HepG2 (cell line): Measurements from ENCODE around the gene NAT9. TPM values are rescaled to one million over a fixed set of nuclear protein-coding genes. Genes with fewer than 3 reads are reported as not detected.

ENCODE experiments used
- ATAC-seq: fragments of 200-7000 bp; cut with Tn5 transposase; 3 replicates; pipeline ENCODE4 v1.9.1; 2020; ENCODE audit warnings: mild to moderate bottlenecking, moderate library complexity
- BruUV-seq: library from RNA; stranded (reverse); fragments of 400-500 nt; replicated peaks from 2 replicates; lab custom pipeline; 2021; lab: Mats Ljungman, UMichigan
- CTCF ChIA-PET: fragments of 300-600 bp; formaldehyde crosslinking; extraction: SDS; loops from one replicate; lab custom pipeline; 2021; ENCODE audit warnings: low total read pairs, inconsistent platforms, low intra/inter-chr PET ratio; lab: Yijun Ruan, JAX
- POLR2A ChIA-PET: fragments of 350-600 bp; sonication (Branson Sonifier 250); formaldehyde crosslinking; loops from one replicate; lab custom pipeline; 2020; ENCODE audit warnings: antibody characterized with exemption, inconsistent platforms; lab: Yijun Ruan, JAX
- DNase-seq: peaks from one replicate; pipeline ENCODE4 v3.0.0-alpha.2; 2015; ENCODE audit warnings: low spot score
- FAIRE-seq: peaks from 3 replicates; lab custom pipeline; 2011; peaks lifted over from hg19 to GRCh38; lab: Jason Lieb, UNC
- H2AFZ ChIP-seq: one replicate; pipeline ENCODE4 v1.6.1; 2011; ENCODE audit warnings: low read length, inconsistent platforms
- H3K27ac ChIP-seq: fragments of 300-600 bp; 3 replicates; pipeline ENCODE4 v1.8.0; 2011; ENCODE audit warnings: mixed run types, mild to moderate bottlenecking, mixed read lengths, low read length, inconsistent platforms; ENCODE audit not compliant: insufficient read depth; ENCODE audit errors: extremely low read length
- H3K27me3 ChIP-seq, 2 experiments: fragments of 200-600 bp in 1 of 2; 2 replicates in 1 of 2; 3 replicates in 1 of 2; pipeline versions ENCODE4 v1.6.0 to v1.8.0; 2011; ENCODE audit warnings: low read length in 2 of 2, mild to moderate bottlenecking in 2 of 2, moderate library complexity in 2 of 2, inconsistent platforms in 1 of 2; ENCODE audit not compliant: insufficient read depth in 2 of 2, control insufficient read depth in 1 of 2
- H3K36me3 ChIP-seq, 2 experiments: fragments of 200-600 bp in 1 of 2; replicated peaks in 1 of 2; 2 replicates in 1 of 2; 3 replicates in 1 of 2; pipeline versions ENCODE4 v1.5.1 to v1.8.0; 2011; ENCODE audit warnings: low read length in 2 of 2, inconsistent platforms in 1 of 2; ENCODE audit not compliant: insufficient read depth in 2 of 2, control insufficient read depth in 1 of 2
- H3K4me1 ChIP-seq: 2 replicates; pipeline ENCODE4 v1.5.1; 2012; ENCODE audit warnings: low read length, inconsistent platforms; ENCODE audit not compliant: insufficient read depth
- H3K4me2 ChIP-seq: 2 replicates; pipeline ENCODE4 v1.6.0; 2011; ENCODE audit warnings: low read depth, low read length, inconsistent platforms
- H3K4me3 ChIP-seq, 3 experiments: fragments of 200-600 bp in 1 of 3; sonication (generic), shearing (Covaris generic) in 1 of 3; replicated peaks in 1 of 3; 2 replicates each; pipeline ENCODE4 v1.5.1; 2011 to 2016; ENCODE audit warnings: low read length in 3 of 3, inconsistent platforms in 2 of 3, low read depth in 2 of 3, mild to moderate bottlenecking in 2 of 3, control low read depth in 1 of 3, mixed read lengths in 1 of 3; ENCODE audit not compliant: insufficient read depth in 1 of 3
- H3K79me2 ChIP-seq: one replicate; pipeline ENCODE4 v1.6.1; 2011; ENCODE audit warnings: low read length, inconsistent platforms; ENCODE audit not compliant: insufficient read depth
- H3K9ac ChIP-seq: 2 replicates; pipeline ENCODE4 v1.6.0; 2011; ENCODE audit warnings: mild to moderate bottlenecking, low read depth, low read length, inconsistent platforms; ENCODE audit not compliant: insufficient read depth
- H3K9me3 ChIP-seq: 2 replicates; pipeline ENCODE4 v1.5.1; 2012; ENCODE audit warnings: mild to moderate bottlenecking, low read length
- H4K20me1 ChIP-seq: 2 replicates; pipeline ENCODE4 v1.6.0; 2011; ENCODE audit warnings: inconsistent platforms, mild to moderate bottlenecking, low read length, moderate library complexity; ENCODE audit not compliant: insufficient read depth
- ADNP ChIP-seq: sonication (generic); formaldehyde crosslinking; IDR thresholded peaks from 2 replicates; pipeline ENCODE4 v1.4.0; 2020; ENCODE audit warnings: missing genetic modification reagents
- CREB3 ChIP-seq: sonication (generic); formaldehyde crosslinking; IDR thresholded peaks from 2 replicates; pipeline ENCODE4 v1.5.0; 2020; ENCODE audit warnings: missing genetic modification reagents
- HCFC1 ChIP-seq: fragments of 150-350 bp; IDR thresholded peaks from 2 replicates; pipeline ENCODE4 v1.6.1; 2014; ENCODE audit warnings: low read depth, low read length
- HDAC6 ChIP-seq: fragments of 200-600 bp; sonication (generic); IDR thresholded peaks from 2 replicates; pipeline ENCODE4 v1.7.0; 2017; ENCODE audit warnings: mild to moderate bottlenecking, antibody characterized with exemption, low read length, low read depth
- HINFP ChIP-seq: sonication (generic); formaldehyde crosslinking; IDR thresholded peaks from 2 replicates; pipeline ENCODE4 v1.4.0; 2020; ENCODE audit warnings: low read depth, mild to moderate bottlenecking, missing genetic modification reagents
- IKZF4 ChIP-seq: sonication (generic); formaldehyde crosslinking; IDR thresholded peaks from 2 replicates; pipeline ENCODE4 v1.5.1; 2020; ENCODE audit warnings: borderline replicate concordance, mild to moderate bottlenecking, low read depth, missing genetic modification reagents; ENCODE audit errors: not compliant biosample characterization
- MTF1 ChIP-seq: sonication (generic); formaldehyde crosslinking; IDR thresholded peaks from 2 replicates; pipeline ENCODE4 v1.5.0; 2020; ENCODE audit warnings: missing genetic modification reagents
- MXI1 ChIP-seq: IDR thresholded peaks from 3 replicates; pipeline ENCODE4 v1.6.1; 2012; ENCODE audit warnings: low read depth, low read length, inconsistent platforms, borderline replicate concordance
- PPARG ChIP-seq: conservative IDR thresholded peaks from 2 replicates; pipeline ENCODE4 v1.6.1; 2016; ENCODE audit warnings: missing biosample characterization, missing genetic modification reagents
- SP5 ChIP-seq: IDR thresholded peaks from 2 replicates; pipeline ENCODE4 v1.6.1; 2016; ENCODE audit warnings: low read depth, borderline replicate concordance
- STAT6 ChIP-seq: sonication (generic); formaldehyde crosslinking; IDR thresholded peaks from 2 replicates; pipeline ENCODE4 v1.4.0; 2020; ENCODE audit warnings: missing genetic modification reagents, mild to moderate bottlenecking, borderline replicate concordance
- ZFX ChIP-seq: sonication (generic); formaldehyde crosslinking; IDR thresholded peaks from 2 replicates; pipeline ENCODE4 v1.4.0; 2020; ENCODE audit warnings: mild to moderate bottlenecking, low read depth, missing genetic modification reagents, moderate library complexity
- ZNF260 ChIP-seq: sonication (generic); formaldehyde crosslinking; IDR thresholded peaks from 2 replicates; pipeline ENCODE4 v1.4.0; 2020; ENCODE audit warnings: missing genetic modification reagents, low read depth, mild to moderate bottlenecking, borderline replicate concordance
- ZNF382 ChIP-seq: sonication (generic); formaldehyde crosslinking; IDR thresholded peaks from 2 replicates; pipeline ENCODE4 v1.5.0; 2020; ENCODE audit warnings: missing genetic modification reagents, mild to moderate bottlenecking, borderline replicate concordance
- ZNF775 ChIP-seq: sonication (generic); formaldehyde crosslinking; IDR thresholded peaks from 2 replicates; pipeline ENCODE4 v1.4.0; 2020; ENCODE audit warnings: missing genetic modification reagents, mild to moderate bottlenecking, moderate library complexity, borderline replicate concordance
- ZSCAN29 ChIP-seq: sonication (generic); formaldehyde crosslinking; conservative IDR thresholded peaks from 2 replicates; pipeline ENCODE4 v1.4.0; 2020; ENCODE audit warnings: mild to moderate bottlenecking, missing genetic modification reagents
- WGBS: methylation state at CpG from one replicate; pipeline ENCODE4 v1.1.6; 2017; ENCODE audit warnings: low lambda C conversion rate; 5-methylcytosine and 5-hydroxymethylcytosine counted together
- in situ Hi-C: cut with HindIII; loops from 2 replicates; pipeline ENCODE4 v1.10.0; 2017; ENCODE audit warnings: low pct_unique_long_range_greater_than_20kb; ENCODE audit not compliant: extremely low pct_ligation_motif_present
- intact Hi-C: fragments of 100-400 bp; cut with micrococcal nuclease; formaldehyde crosslinking; loops from one replicate; pipeline ENCODE4 v1.10.0; 2022; ENCODE audit not compliant: unreplicated experiment
- polyA plus RNA-seq, 8 experiments: library from polyadenylated mRNA; depleted of rRNA in 3 of 8; stranded (reverse) in 7 of 8; unstranded in 1 of 8; fragments of >200 nt; fragmentation: Illumina TruSeq in 4 of 8; extraction: Trizol in 4 of 8; gene quantifications; 2 replicates each; pipeline versions ENCODE4 v1.2.1 to v1.2.3, GENCODE V29; 2011 to 2016; ENCODE audit warnings: low read depth in 4 of 8, missing spikeins in 1 of 8, mixed read lengths in 1 of 8; ENCODE audit not compliant: insufficient read depth in 1 of 8
- total RNA-seq, 5 experiments: library from RNA; depleted of rRNA; stranded (reverse); fragments of >200 nt; fragmentation: Illumina TruSeq; extraction: Trizol; gene quantifications; 2 replicates each; pipeline ENCODE4 v1.2.3, GENCODE V29; 2016; ENCODE audit warnings: low read depth in 1 of 5
- TF ChIP-seq, protein P1 (sequence below): IDR thresholded peaks from 2 replicates; pipeline ENCODE4 v1.6.1; 2016; ENCODE audit warnings: control low read depth

Gene NAT9
- total and polyA plus RNA-seq, 2 of the 13 experiments (the other 11 are each of a cell fraction or from before 2014, with no cell fraction given) = 39.7 to 44.2 TPM

DNA sequence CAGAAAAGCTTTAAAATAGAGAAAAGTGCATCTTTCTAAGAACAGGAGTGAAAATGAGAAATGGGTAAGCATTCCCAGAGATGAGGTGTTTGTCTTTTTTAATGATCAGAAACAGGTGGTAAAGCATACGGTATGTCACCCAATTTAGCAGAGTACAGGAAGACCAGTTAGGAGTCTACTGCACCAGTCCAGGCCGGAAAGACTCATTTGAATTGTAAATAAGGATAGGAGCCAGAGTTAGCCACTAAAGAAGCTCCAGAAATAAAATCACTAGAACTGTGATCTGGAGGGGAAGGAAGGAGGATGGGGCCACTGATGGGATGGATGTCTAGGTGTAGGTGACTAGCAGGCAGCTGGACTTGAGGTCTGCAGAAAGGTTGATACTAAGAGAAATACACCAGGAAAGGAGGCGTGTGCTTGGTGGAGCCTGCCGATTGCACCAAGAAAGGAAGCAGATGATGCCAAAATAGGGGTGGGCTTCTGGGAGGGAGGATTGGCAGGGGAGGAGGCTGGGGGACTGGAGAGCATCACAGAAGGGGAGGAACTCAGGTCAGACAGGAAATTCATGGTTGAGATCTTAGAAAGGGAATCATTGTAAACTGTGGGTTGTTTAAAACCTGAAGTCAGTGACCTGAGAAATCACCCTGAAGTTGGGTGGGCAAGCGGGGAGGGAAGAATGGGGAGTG is 8.1 kb upstream of the NAT9 start (continued):
- no peak for TF ChIP-seq CREB3
- no peak for TF ChIP-seq STAT6 (CRISPR knock-in tag)
- no peak for TF ChIP-seq ADNP
- no peak for TF ChIP-seq MTF1 (CRISPR knock-in tag)
- no peak for TF ChIP-seq HDAC6
- no peak for TF ChIP-seq IKZF4 (CRISPR knock-in tag)
- TF ChIP-seq ZNF775 = no peak
- TF ChIP-seq ZNF382 = no peak

- Histone ChIP-seq H3K27me3 (no peaks in the 10 kb centered on the region), H3K4me3 (no peak overlapping the region), H3K36me3 (peaks cover 0 to 4% of the 10 kb centered on the region in 2 experiments; a peak in 2 of 5 replicates), H3K27ac (no peak overlapping the region), H3K4me1 (peaks cover 3% of the 10 kb centered on the region), H3K79me2 (no peaks in the 10 kb centered on the region), H4K20me1 (no peaks in the 10 kb centered on the region), H3K9ac (no peak overlapping the region), H2AFZ (no peak overlapping the region), H3K9me3 (no peaks in the 10 kb centered on the region), H3K4me2 (no peak overlapping the region)
- FAIRE-seq (no peak), ATAC-seq (no peak), DNase-seq (no peak)
- intact Hi-C loops = no loop called here
- POLR2A ChIA-PET = interaction anchor here (29.3 kb wide), 1 partner anchor 28 kb away, joined by 1459 read pairs; the partner anchor contains the start of gene NHERF1
- in situ Hi-C loops = loop anchor here (5.0 kb wide), 2 partner anchors 35 to 125 kb away; partner anchors contain the start of gene NHERF1
- BruUV-seq = no TSS peak
- CTCF ChIA-PET = interaction anchor here (5.7 kb wide), 1 partner anchor 38 kb away, joined by 103 read pairs; no protein-coding TSS in a partner anchor
- 93% methylated on average over 5 of the region's 5 CpGs for WGBS
- TF ChIP-seq HINFP (CRISPR knock-in tag) = no peak
- TF ChIP-seq MXI1 = no peak
- no peak for TF ChIP-seq PPARG (CRISPR knock-in tag)
- no peak for TF ChIP-seq ZNF260 (CRISPR knock-in tag)
- TF ChIP-seq SP5 (CRISPR knock-in tag) = no peak
- no peak for TF ChIP-seq ZSCAN29 (CRISPR knock-in tag)
- TF ChIP-seq, protein P1, sequence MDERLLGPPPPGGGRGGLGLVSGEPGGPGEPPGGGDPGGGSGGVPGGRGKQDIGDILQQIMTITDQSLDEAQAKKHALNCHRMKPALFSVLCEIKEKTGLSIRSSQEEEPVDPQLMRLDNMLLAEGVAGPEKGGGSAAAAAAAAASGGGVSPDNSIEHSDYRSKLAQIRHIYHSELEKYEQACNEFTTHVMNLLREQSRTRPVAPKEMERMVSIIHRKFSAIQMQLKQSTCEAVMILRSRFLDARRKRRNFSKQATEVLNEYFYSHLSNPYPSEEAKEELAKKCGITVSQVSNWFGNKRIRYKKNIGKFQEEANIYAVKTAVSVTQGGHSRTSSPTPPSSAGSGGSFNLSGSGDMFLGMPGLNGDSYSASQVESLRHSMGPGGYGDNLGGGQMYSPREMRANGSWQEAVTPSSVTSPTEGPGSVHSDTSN (CRISPR knock-in tag) = no peak
- no peak for TF ChIP-seq HCFC1
- TF ChIP-seq ZFX = no peak
Measured at GRCh38 chr17:74782571-74782970, 6.4 kb upstream of the NAT9 start.
